ENCODE data around the gene B4GALT6. TPM values are rescaled to one million over a fixed set of nuclear protein-coding genes. Genes with fewer than 3 reads are reported as not detected.

The B4GALT6 gene
- total and polyA plus RNA-seq, 10 of the 15 experiments (the other 5 are each of a cell fraction or from before 2014, with no cell fraction given), result 11.9 to 47.4 (median 18.0) TPM

GRCh38 chr18:31679133-31679742 is 5.1 kb downstream of the B4GALT6 start (continued):
- TF ChIP-seq, protein P1, sequence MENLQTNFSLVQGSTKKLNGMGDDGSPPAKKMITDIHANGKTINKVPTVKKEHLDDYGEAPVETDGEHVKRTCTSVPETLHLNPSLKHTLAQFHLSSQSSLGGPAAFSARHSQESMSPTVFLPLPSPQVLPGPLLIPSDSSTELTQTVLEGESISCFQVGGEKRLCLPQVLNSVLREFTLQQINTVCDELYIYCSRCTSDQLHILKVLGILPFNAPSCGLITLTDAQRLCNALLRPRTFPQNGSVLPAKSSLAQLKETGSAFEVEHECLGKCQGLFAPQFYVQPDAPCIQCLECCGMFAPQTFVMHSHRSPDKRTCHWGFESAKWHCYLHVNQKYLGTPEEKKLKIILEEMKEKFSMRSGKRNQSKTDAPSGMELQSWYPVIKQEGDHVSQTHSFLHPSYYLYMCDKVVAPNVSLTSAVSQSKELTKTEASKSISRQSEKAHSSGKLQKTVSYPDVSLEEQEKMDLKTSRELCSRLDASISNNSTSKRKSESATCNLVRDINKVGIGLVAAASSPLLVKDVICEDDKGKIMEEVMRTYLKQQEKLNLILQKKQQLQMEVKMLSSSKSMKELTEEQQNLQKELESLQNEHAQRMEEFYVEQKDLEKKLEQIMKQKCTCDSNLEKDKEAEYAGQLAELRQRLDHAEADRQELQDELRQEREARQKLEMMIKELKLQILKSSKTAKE (IDR thresholded peaks at IDR 0.05; ENCODE audit: low read depth, poor library complexity, severe bottlenecking), result no peak

DNA sequence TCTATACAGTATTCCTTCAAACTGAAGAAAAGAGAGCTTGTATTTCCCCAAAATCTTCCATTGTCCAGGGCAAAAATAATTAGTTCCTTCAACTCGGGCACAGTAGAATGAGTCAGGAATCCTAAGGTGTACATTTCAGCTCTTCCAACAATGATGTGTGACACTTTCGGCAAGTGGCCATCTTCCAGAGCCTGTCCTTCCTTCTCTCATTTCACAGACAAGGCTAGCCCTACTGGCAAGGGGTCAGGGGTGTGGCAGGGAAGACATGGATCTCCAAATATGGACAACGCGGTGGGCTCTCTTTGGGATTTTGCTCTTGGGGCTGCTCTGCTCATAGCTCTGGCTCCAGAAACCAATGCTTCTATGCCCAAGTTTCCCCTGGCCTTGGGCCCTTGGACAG is 6.0 kb downstream of the B4GALT6 start:
- ChIA-PET POLR2A (interaction anchor here (0.5 to 7.4 kb wide), 9 partner anchors 9 to 187 kb away, joined by 3 to 64 read pairs (median 5); no protein-coding TSS in a partner anchor), CTCF (interaction anchor here (1.0 to 14.8 kb wide), 8 partner anchors 12 to 142 kb away, joined by 3 to 135 read pairs (median 4); no protein-coding TSS in a partner anchor), RAD21 (ENCODE audit: unreplicated experiment) (interaction anchor here (1.2 to 14.0 kb wide), 6 partner anchors 8 to 43 kb away, joined by 4 to 168 read pairs (median 9); no protein-coding TSS in a partner anchor), SMC1A (ENCODE audit: uncharacterized antibody, unreplicated experiment) (interaction anchor here (1.1 to 15.2 kb wide), 6 partner anchors 12 to 44 kb away, joined by 4 to 169 read pairs (median 20); no protein-coding TSS in a partner anchor)
- peaks cover 24% of the 10 kb centered on the region for H3K4me1 ChIP-seq (ENCODE audit: control insufficient read depth, insufficient read depth, low read length)
- ATAC-seq, result no peak
- TF ChIP-seq, protein P2, sequence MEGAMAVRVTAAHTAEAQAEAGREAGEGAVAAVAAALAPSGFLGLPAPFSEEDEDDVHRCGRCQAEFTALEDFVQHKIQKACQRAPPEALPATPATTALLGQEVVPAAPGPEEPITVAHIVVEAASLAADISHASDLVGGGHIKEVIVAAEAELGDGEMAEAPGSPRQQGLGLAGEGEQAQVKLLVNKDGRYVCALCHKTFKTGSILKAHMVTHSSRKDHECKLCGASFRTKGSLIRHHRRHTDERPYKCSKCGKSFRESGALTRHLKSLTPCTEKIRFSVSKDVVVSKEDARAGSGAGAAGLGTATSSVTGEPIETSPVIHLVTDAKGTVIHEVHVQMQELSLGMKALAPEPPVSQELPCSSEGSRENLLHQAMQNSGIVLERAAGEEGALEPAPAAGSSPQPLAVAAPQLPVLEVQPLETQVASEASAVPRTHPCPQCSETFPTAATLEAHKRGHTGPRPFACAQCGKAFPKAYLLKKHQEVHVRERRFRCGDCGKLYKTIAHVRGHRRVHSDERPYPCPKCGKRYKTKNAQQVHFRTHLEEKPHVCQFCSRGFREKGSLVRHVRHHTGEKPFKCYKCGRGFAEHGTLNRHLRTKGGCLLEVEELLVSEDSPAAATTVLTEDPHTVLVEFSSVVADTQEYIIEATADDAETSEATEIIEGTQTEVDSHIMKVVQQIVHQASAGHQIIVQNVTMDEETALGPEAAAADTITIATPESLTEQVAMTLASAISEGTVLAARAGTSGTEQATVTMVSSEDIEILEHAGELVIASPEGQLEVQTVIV (IDR thresholded peaks at IDR 0.05; ENCODE audit: borderline replicate concordance, partially characterized antibody), result no peak
- no peak for TF ChIP-seq HDAC6 (IDR thresholded peaks at IDR 0.05; ENCODE audit: unreplicated experiment)
- TF ChIP-seq, protein P3, sequence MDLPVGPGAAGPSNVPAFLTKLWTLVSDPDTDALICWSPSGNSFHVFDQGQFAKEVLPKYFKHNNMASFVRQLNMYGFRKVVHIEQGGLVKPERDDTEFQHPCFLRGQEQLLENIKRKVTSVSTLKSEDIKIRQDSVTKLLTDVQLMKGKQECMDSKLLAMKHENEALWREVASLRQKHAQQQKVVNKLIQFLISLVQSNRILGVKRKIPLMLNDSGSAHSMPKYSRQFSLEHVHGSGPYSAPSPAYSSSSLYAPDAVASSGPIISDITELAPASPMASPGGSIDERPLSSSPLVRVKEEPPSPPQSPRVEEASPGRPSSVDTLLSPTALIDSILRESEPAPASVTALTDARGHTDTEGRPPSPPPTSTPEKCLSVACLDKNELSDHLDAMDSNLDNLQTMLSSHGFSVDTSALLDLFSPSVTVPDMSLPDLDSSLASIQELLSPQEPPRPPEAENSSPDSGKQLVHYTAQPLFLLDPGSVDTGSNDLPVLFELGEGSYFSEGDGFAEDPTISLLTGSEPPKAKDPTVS (IDR thresholded peaks at IDR 0.05; ENCODE audit: low read depth, low read length), result no peak
- TF ChIP-seq JUND (IDR thresholded peaks at IDR 0.05; ENCODE audit: low read depth, low read length), result no peak
- TF ChIP-seq IRF4 (IDR thresholded peaks at IDR 0.05; ENCODE audit: low read depth, low read length), result no peak
- no peak for TF ChIP-seq TCF3 (IDR thresholded peaks at IDR 0.05; ENCODE audit: borderline replicate concordance, insufficient read depth, low read depth, low read length)
- no peak for TF ChIP-seq PRDM15 (CRISPR knock-in tag; IDR thresholded peaks at IDR 0.05)
- no peak for TF ChIP-seq NBN (IDR thresholded peaks at IDR 0.05)
- no peak for TF ChIP-seq CHD1 (IDR thresholded peaks at IDR 0.05; ENCODE audit: low read depth, low read length)
- no peaks in the 10 kb centered on the region for H3K27me3 ChIP-seq (replicated peaks in 1 of 2; ENCODE audit: control insufficient read depth in 2 of 2, insufficient read depth in 2 of 2, low read length in 1 of 2)
- 100% methylated on average over 3 of the region's 4 CpGs for WGBS (ENCODE audit: insufficient coverage, insufficient replicate concordance, low lambda C conversion rate, missing lambda C conversion rate)
- BruUV-seq (replicated peaks), result no TSS peak
- H3K27ac ChIP-seq (ENCODE audit: control insufficient read depth, insufficient read depth), result peak overlapping the region; percentile 49; the same call in 1 of the 2 replicates
- H2AFZ ChIP-seq (ENCODE audit: control insufficient read depth, low read depth, low read length), result no peak overlapping the region
- no peak overlapping the region for H3K9ac ChIP-seq (ENCODE audit: control insufficient read depth, insufficient read depth, low read length)
- in situ Hi-C loops (cut with MboI), result no loop called here
- H3K4me3 ChIP-seq, result peak overlapping the region; percentile 100
- DNase-seq (ENCODE audit: low read depth, low spot score), result no peak
- FAIRE-seq, result no peak
- H3K36me3 ChIP-seq (ENCODE audit: control insufficient read depth in 2 of 2, insufficient read depth in 2 of 2, low read length in 1 of 2), result no peaks in the 10 kb centered on the region
- intact Hi-C loops (cut with micrococcal nuclease; ENCODE audit: unreplicated experiment), result no loop called here
- H3K79me2 ChIP-seq (ENCODE audit: control insufficient read depth, insufficient read depth, low read length), result peaks cover 99% of the 10 kb centered on the region
- H4K20me1 ChIP-seq (ENCODE audit: control insufficient read depth, insufficient read depth), result no peaks in the 10 kb centered on the region
- no peaks in the 10 kb centered on the region for H3K9me3 ChIP-seq (replicated peaks; ENCODE audit: control insufficient read depth, insufficient read depth, low read length)
- peak overlapping the region; percentile 74 for H3K4me2 ChIP-seq (ENCODE audit: control insufficient read depth, insufficient read depth)
